HG03460 (cell line): ENCODE data around the gene ANO10.
"Not testable (repeated sequence)": the region's sequence is repeated elsewhere in the genome, so short reads cannot be mapped to it uniquely, and the experiment has no call there.

Source experiments
- ATAC-seq: cut with Tn5 transposase; IDR thresholded peaks from one replicate; pipeline ENCODE4 v1.9.1; 2021; ENCODE audit not compliant: unreplicated experiment

ANO10 gene

GRCh38 chr3:43388175-43388574 lies 233.6 kb downstream of the ANO10 start:
- ATAC-seq, result no peak

- no peak for ATAC-seq
Observed at GRCh38 chr3:43379343-43379742, 242.5 kb downstream of the ANO10 start.

- ATAC-seq, result peak; percentile 76
Observed at GRCh38 chr3:43378066-43378935, 243.5 kb downstream of the ANO10 start.

- ATAC-seq, result no peak
Observed at GRCh38 chr3:43373560-43373928, 248.3 kb downstream of the ANO10 start.

- ATAC-seq, result no peak
Observed at GRCh38 chr3:43372809-43373559, 248.8 kb downstream of the ANO10 start.

GRCh38 chr3:43372007-43372740 lies 249.6 kb downstream of the ANO10 start:
- no peak for ATAC-seq

GRCh38 chr3:43371494-43371893 lies 250.3 kb downstream of the ANO10 start:
- ATAC-seq, result no peak

- no peak for ATAC-seq
Observed at GRCh38 chr3:43370293-43370980, 251.4 kb downstream of the ANO10 start.

GRCh38 chr3:43369404-43370292 lies 252.2 kb downstream of the ANO10 start:
- no peak for ATAC-seq

- ATAC-seq, result no peak
Observed at GRCh38 chr3:43366885-43367284, 254.9 kb downstream of the ANO10 start.

- ATAC-seq, result no peak
Observed at GRCh38 chr3:43366481-43366880, 255.3 kb downstream of the ANO10 start.

GRCh38 chr3:43365601-43366305 lies 256.1 kb downstream of the ANO10 start:
- no peak for ATAC-seq

GRCh38 chr3:43364926-43365325 lies 256.9 kb downstream of the ANO10 start:
- no peak for ATAC-seq

GRCh38 chr3:43364494-43364893 lies 257.3 kb downstream of the ANO10 start:
- ATAC-seq, result no peak

GRCh38 chr3:43363621-43364266 lies 258.1 kb downstream of the ANO10 start:
- ATAC-seq, result no peak

GRCh38 chr3:43362961-43363360 lies 258.9 kb downstream of the ANO10 start:
- ATAC-seq, result no peak

- no peak for ATAC-seq
Observed at GRCh38 chr3:43362183-43362582, 259.6 kb downstream of the ANO10 start.

GRCh38 chr3:43361077-43361476 lies 260.7 kb downstream of the ANO10 start:
- no peak for ATAC-seq

GRCh38 chr3:43356033-43356432 lies 265.8 kb downstream of the ANO10 start:
- not testable (repeated sequence) for ATAC-seq
